Measurements from ENCODE around the gene DOK5. TPM values are rescaled to one million over a fixed set of nuclear protein-coding genes. Genes with fewer than 3 reads are reported as not detected.

Gene DOK5
- total and polyA plus RNA-seq, 2 of the 8 experiments (the other 6 are each of a cell fraction or from before 2014, with no cell fraction given): 8.9 to 15.0 TPM

DNA sequence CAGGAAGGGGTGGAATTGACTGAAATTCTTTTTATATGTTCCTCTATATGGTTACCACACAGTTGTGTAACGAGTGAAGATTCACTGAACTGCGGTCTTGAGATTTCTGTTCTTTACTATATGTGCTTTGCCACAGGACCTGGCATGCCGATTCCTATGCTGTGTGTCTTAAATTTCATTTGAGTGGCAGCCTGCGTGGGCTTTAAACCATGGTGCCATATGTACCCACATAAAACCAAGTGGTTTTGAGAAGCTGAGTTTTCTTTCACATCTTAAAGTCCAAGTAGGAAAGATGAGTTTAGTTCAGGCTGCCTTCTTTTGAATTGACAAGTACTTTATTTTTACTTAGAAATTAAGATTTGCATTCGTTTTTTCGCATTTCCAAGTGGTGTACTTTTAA lies 101.1 kb downstream of the DOK5 start (continued):
- TF ChIP-seq, protein P1, sequence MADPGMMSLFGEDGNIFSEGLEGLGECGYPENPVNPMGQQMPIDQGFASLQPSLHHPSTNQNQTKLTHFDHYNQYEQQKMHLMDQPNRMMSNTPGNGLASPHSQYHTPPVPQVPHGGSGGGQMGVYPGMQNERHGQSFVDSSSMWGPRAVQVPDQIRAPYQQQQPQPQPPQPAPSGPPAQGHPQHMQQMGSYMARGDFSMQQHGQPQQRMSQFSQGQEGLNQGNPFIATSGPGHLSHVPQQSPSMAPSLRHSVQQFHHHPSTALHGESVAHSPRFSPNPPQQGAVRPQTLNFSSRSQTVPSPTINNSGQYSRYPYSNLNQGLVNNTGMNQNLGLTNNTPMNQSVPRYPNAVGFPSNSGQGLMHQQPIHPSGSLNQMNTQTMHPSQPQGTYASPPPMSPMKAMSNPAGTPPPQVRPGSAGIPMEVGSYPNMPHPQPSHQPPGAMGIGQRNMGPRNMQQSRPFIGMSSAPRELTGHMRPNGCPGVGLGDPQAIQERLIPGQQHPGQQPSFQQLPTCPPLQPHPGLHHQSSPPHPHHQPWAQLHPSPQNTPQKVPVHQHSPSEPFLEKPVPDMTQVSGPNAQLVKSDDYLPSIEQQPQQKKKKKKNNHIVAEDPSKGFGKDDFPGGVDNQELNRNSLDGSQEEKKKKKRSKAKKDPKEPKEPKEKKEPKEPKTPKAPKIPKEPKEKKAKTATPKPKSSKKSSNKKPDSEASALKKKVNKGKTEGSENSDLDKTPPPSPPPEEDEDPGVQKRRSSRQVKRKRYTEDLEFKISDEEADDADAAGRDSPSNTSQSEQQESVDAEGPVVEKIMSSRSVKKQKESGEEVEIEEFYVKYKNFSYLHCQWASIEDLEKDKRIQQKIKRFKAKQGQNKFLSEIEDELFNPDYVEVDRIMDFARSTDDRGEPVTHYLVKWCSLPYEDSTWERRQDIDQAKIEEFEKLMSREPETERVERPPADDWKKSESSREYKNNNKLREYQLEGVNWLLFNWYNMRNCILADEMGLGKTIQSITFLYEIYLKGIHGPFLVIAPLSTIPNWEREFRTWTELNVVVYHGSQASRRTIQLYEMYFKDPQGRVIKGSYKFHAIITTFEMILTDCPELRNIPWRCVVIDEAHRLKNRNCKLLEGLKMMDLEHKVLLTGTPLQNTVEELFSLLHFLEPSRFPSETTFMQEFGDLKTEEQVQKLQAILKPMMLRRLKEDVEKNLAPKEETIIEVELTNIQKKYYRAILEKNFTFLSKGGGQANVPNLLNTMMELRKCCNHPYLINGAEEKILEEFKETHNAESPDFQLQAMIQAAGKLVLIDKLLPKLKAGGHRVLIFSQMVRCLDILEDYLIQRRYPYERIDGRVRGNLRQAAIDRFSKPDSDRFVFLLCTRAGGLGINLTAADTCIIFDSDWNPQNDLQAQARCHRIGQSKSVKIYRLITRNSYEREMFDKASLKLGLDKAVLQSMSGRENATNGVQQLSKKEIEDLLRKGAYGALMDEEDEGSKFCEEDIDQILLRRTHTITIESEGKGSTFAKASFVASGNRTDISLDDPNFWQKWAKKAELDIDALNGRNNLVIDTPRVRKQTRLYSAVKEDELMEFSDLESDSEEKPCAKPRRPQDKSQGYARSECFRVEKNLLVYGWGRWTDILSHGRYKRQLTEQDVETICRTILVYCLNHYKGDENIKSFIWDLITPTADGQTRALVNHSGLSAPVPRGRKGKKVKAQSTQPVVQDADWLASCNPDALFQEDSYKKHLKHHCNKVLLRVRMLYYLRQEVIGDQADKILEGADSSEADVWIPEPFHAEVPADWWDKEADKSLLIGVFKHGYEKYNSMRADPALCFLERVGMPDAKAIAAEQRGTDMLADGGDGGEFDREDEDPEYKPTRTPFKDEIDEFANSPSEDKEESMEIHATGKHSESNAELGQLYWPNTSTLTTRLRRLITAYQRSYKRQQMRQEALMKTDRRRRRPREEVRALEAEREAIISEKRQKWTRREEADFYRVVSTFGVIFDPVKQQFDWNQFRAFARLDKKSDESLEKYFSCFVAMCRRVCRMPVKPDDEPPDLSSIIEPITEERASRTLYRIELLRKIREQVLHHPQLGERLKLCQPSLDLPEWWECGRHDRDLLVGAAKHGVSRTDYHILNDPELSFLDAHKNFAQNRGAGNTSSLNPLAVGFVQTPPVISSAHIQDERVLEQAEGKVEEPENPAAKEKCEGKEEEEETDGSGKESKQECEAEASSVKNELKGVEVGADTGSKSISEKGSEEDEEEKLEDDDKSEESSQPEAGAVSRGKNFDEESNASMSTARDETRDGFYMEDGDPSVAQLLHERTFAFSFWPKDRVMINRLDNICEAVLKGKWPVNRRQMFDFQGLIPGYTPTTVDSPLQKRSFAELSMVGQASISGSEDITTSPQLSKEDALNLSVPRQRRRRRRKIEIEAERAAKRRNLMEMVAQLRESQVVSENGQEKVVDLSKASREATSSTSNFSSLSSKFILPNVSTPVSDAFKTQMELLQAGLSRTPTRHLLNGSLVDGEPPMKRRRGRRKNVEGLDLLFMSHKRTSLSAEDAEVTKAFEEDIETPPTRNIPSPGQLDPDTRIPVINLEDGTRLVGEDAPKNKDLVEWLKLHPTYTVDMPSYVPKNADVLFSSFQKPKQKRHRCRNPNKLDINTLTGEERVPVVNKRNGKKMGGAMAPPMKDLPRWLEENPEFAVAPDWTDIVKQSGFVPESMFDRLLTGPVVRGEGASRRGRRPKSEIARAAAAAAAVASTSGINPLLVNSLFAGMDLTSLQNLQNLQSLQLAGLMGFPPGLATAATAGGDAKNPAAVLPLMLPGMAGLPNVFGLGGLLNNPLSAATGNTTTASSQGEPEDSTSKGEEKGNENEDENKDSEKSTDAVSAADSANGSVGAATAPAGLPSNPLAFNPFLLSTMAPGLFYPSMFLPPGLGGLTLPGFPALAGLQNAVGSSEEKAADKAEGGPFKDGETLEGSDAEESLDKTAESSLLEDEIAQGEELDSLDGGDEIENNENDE (IDR thresholded peaks at IDR 0.05; ENCODE audit: insufficient replicate concordance, low read length): no peak
- TF ChIP-seq CBX8 (IDR thresholded peaks at IDR 0.05; ENCODE audit: borderline replicate concordance, low read depth, low read length) (no peak), PHF8 (conservative IDR thresholded peaks at IDR 0.05; ENCODE audit: low read depth, low read length) (no peak), SP1 (IDR thresholded peaks at IDR 0.05; ENCODE audit: low read depth, low read length) (no peak), SIN3A (conservative IDR thresholded peaks at IDR 0.05 in 1 of 2, IDR thresholded peaks at IDR 0.05 in 1 of 2; ENCODE audit: low read depth in 1 of 2, low read length in 2 of 2) (no peak), RXRA (IDR thresholded peaks at IDR 0.05; ENCODE audit: insufficient read depth, low read depth, low read length) (no peak), JUND (IDR thresholded peaks at IDR 0.05; ENCODE audit: low read length) (no peak), EP300 (IDR thresholded peaks at IDR 0.05; ENCODE audit: borderline replicate concordance in 1 of 2, low read depth in 2 of 2, low read length in 2 of 2) (no peak), TAF1 (IDR thresholded peaks at IDR 0.05; ENCODE audit: low read depth, low read length) (no peak)
- TF ChIP-seq, protein P2, sequence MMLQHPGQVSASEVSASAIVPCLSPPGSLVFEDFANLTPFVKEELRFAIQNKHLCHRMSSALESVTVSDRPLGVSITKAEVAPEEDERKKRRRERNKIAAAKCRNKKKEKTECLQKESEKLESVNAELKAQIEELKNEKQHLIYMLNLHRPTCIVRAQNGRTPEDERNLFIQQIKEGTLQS (IDR thresholded peaks at IDR 0.05; ENCODE audit: insufficient read depth, low read depth, low read length): no peak
- TF ChIP-seq, protein P3, sequence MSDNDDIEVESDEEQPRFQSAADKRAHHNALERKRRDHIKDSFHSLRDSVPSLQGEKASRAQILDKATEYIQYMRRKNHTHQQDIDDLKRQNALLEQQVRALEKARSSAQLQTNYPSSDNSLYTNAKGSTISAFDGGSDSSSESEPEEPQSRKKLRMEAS (IDR thresholded peaks at IDR 0.05): no peak
